SK-N-SH (cell line): ENCODE measurements around the gene SLC1A2. TPM values are rescaled to one million over a fixed set of nuclear protein-coding genes. Genes with fewer than 3 reads are reported as not detected.
A peak's percentile ranks its signal among the peaks of the same experiment; 100 is the strongest.

Experiments used
- CTCF ChIA-PET: fragments of 300-600, 350-600 bp; formaldehyde crosslinking; extraction: SDS; loops from one replicate; lab custom pipeline; 2021; lab: Yijun Ruan, JAX
- POLR2A ChIA-PET: fragments of 350-600 bp; sonication (Branson Sonifier 250); formaldehyde crosslinking; extraction: SDS; loops from one replicate; lab custom pipeline; 2020; ENCODE audit warnings: antibody characterized with exemption, inconsistent platforms; lab: Yijun Ruan, JAX
- DNase-seq: peaks from one replicate; pipeline ENCODE4 v3.0.0; 2012
- H2AFZ ChIP-seq: fragments of 200-600 bp; sonication (generic); 2 replicates; pipeline ENCODE4 v1.8.1; 2016; ENCODE audit warnings: antibody characterized with exemption, mild to moderate bottlenecking, low read depth
- H3F3A ChIP-seq: fragments of 200-600 bp; sonication (generic); replicated peaks from 2 replicates; pipeline ENCODE3; 2016; ENCODE audit warnings: antibody characterized with exemption, mild to moderate bottlenecking; ENCODE audit not compliant: insufficient read depth
- H3K27ac ChIP-seq, 2 experiments: fragments of 200-500 bp in 1 of 2; fragments of 200-600 bp in 1 of 2; sonication (Bioruptor generic) in 1 of 2; sonication (generic), shearing (Covaris generic) in 1 of 2; 2 replicates each; pipeline versions ENCODE4 v1.5.1 to v1.6.1; 2014 to 2016; ENCODE audit warnings: low read depth in 2 of 2, inconsistent platforms in 1 of 2, low read length in 1 of 2, mild to moderate bottlenecking in 1 of 2, mixed read lengths in 1 of 2
- H3K27me3 ChIP-seq: fragments of 200-600 bp; sonication (generic), shearing (Covaris generic); 2 replicates; pipeline ENCODE4 v1.6.1; 2016; ENCODE audit warnings: mixed run types; ENCODE audit not compliant: insufficient read depth
- H3K36me3 ChIP-seq, 2 experiments: fragments of 200-500 bp in 1 of 2; fragments of 200-600 bp in 1 of 2; sonication (Bioruptor generic) in 1 of 2; sonication (generic) in 1 of 2; replicated peaks in 1 of 2; 2 replicates each; pipeline versions ENCODE3 to v1.5.1; 2014 to 2016; ENCODE audit warnings: low read length in 1 of 2, mild to moderate bottlenecking in 1 of 2; ENCODE audit not compliant: insufficient read depth in 2 of 2, control insufficient read depth in 1 of 2
- H3K4me1 ChIP-seq, 2 experiments: fragments of 200-500 bp in 1 of 2; fragments of 200-600 bp in 1 of 2; sonication (Bioruptor generic) in 1 of 2; sonication (generic), shearing (Covaris generic) in 1 of 2; 2 replicates each; pipeline versions ENCODE4 v1.5.1 to v1.6.1; 2014 to 2016; ENCODE audit warnings: low read depth in 1 of 2, low read length in 1 of 2, mixed run types in 1 of 2; ENCODE audit not compliant: insufficient read depth in 2 of 2, control insufficient read depth in 1 of 2
- H3K4me2 ChIP-seq: fragments of 200-600 bp; sonication (generic), shearing (Covaris generic); 2 replicates; pipeline ENCODE4 v1.6.1; 2017; ENCODE audit warnings: mixed run types
- H3K4me3 ChIP-seq, 2 experiments: fragments of 200-500 bp in 1 of 2; fragments of 200-600 bp in 1 of 2; sonication (Bioruptor generic) in 1 of 2; sonication (generic), shearing (Covaris generic) in 1 of 2; 2 replicates each; pipeline versions ENCODE4 v1.5.1 to v1.8.1; 2014 to 2016; ENCODE audit warnings: low read depth in 2 of 2, inconsistent platforms in 1 of 2, low read length in 1 of 2, mild to moderate bottlenecking in 1 of 2, mixed read lengths in 1 of 2, moderate library complexity in 1 of 2
- H3K79me2 ChIP-seq: fragments of 200-600 bp; sonication (generic); 2 replicates; pipeline ENCODE4 v1.8.1; 2017; ENCODE audit warnings: mild to moderate bottlenecking; ENCODE audit not compliant: insufficient read depth
- H3K9ac ChIP-seq: fragments of 200-600 bp; sonication (generic); 2 replicates; pipeline ENCODE4 v1.6.1; 2017; ENCODE audit warnings: mixed run types
- H3K9me2 ChIP-seq: fragments of 200-600 bp; sonication (generic); 2 replicates; pipeline ENCODE4 v1.6.1; 2017; ENCODE audit warnings: mixed run types
- H3K9me3 ChIP-seq: fragments of 200-600 bp; sonication (generic); 2 replicates; pipeline ENCODE4 v1.6.1; 2017; ENCODE audit warnings: mixed run types, mild to moderate bottlenecking, moderate library complexity
- H4K20me1 ChIP-seq: fragments of 200-600 bp; sonication (generic); 2 replicates; pipeline ENCODE4 v1.6.1; 2017; ENCODE audit warnings: mild to moderate bottlenecking, mixed run types; ENCODE audit not compliant: insufficient read depth
- CTCF ChIP-seq: fragments of 200-600 bp; sonication (generic); IDR thresholded peaks from 2 replicates; pipeline ENCODE4 v1.6.1; 2017; ENCODE audit warnings: antibody characterized with exemption, mild to moderate bottlenecking, moderate library complexity
- ELF1 ChIP-seq: IDR thresholded peaks from 2 replicates; pipeline ENCODE4 v1.4.0; 2012
- EZH2phosphoT487 ChIP-seq: fragments of 200-600 bp; sonication (generic); IDR thresholded peaks from 2 replicates; pipeline ENCODE4 v1.6.1; 2017; ENCODE audit warnings: low read depth, mixed run types, mild to moderate bottlenecking, antibody characterized with exemption, moderate library complexity, borderline replicate concordance
- FOSL2 ChIP-seq: IDR thresholded peaks from 2 replicates; pipeline ENCODE4 v1.4.0; 2012; ENCODE audit warnings: low read depth, mild to moderate bottlenecking, moderate library complexity, borderline replicate concordance
- GABPA ChIP-seq: IDR thresholded peaks from 2 replicates; pipeline ENCODE4 v1.4.0; 2012; ENCODE audit warnings: low read depth, mild to moderate bottlenecking
- GATA2 ChIP-seq: sonication (generic); formaldehyde crosslinking; IDR thresholded peaks from 2 replicates; pipeline ENCODE4 v1.5.0; 2020; ENCODE audit warnings: mild to moderate bottlenecking, missing genetic modification reagents
- MAX ChIP-seq: IDR thresholded peaks from 2 replicates; pipeline ENCODE4 v1.4.0; 2012; ENCODE audit warnings: low read depth
- PBX3 ChIP-seq: IDR thresholded peaks from 2 replicates; pipeline ENCODE4; 2012
- RCOR1 ChIP-seq: fragments of 150-350 bp; IDR thresholded peaks from 2 replicates; pipeline ENCODE4 v1.6.1; 2017; ENCODE audit warnings: antibody characterized with exemption, low read length
- SMC3 ChIP-seq: IDR thresholded peaks from 2 replicates; pipeline ENCODE4 v1.6.1; 2012; ENCODE audit warnings: low read depth, low read length, improper control_type of control experiment
- TEAD4 ChIP-seq: IDR thresholded peaks from 2 replicates; pipeline ENCODE4 v1.4.0; 2012; ENCODE audit warnings: mild to moderate bottlenecking, borderline replicate concordance; ENCODE audit not compliant: insufficient read depth
- USF1 ChIP-seq: IDR thresholded peaks from 2 replicates; pipeline ENCODE4 v1.4.0; 2012; ENCODE audit warnings: low read depth, borderline replicate concordance
- YY1 ChIP-seq: IDR thresholded peaks from 2 replicates; pipeline ENCODE4 v1.4.0; 2012; ENCODE audit warnings: low read depth, mild to moderate bottlenecking
- ZBTB33 ChIP-seq: IDR thresholded peaks from 2 replicates; pipeline ENCODE4 v1.4.0; 2012; ENCODE audit warnings: low read depth, borderline replicate concordance
- WGBS: methylation state at CpG from one replicate; pipeline ENCODE4 v1.1.6; 2017; ENCODE audit warnings: low lambda C conversion rate; 5-methylcytosine and 5-hydroxymethylcytosine counted together
- polyA plus RNA-seq, 3 experiments: library from polyadenylated mRNA; depleted of rRNA; stranded (reverse); fragments of >200 nt; gene quantifications; 2 replicates each; pipeline ENCODE4 v1.2.3, GENCODE V29; 2012

SLC1A2 gene
- polyA plus RNA-seq, 1 of the 3 experiments (the other 2 are of a cell fraction) = under 0.01 TPM

GRCh38 chr11:35380603-35381002 lies 38.8 kb downstream of the SLC1A2 start:
- Histone ChIP-seq H2AFZ (no peak overlapping the region), H3K27me3 (no peaks in the 10 kb centered on the region), H3K9me2 (no peaks in the 10 kb centered on the region), H3K4me3 (no peak overlapping the region), H3K4me1 (peaks cover 11 to 12% of the 10 kb centered on the region in 2 experiments; a peak in 2 of 4 replicates), H4K20me1 (no peaks in the 10 kb centered on the region), H3K9ac (no peak overlapping the region), H3K79me2 (no peaks in the 10 kb centered on the region), H3F3A (peaks cover 16% of the 10 kb centered on the region), H3K27ac (no peak overlapping the region), H3K36me3 (no peaks in the 10 kb centered on the region), H3K9me3 (no peaks in the 10 kb centered on the region), H3K4me2 (no peak overlapping the region)
- POLR2A ChIA-PET = no interaction called here
- CTCF ChIA-PET = interaction anchor here (1.0 to 8.4 kb wide), 4 partner anchors 10 to 812 kb away, joined by 3 to 54 read pairs (median 3); no protein-coding TSS in a partner anchor
- TF ChIP-seq MAX (no peak), SMC3 (no peak), USF1 (no peak), EZH2phosphoT487 (no peak)
- DNase-seq = no peak
- WGBS = 87% methylated on average over 5 of the region's 5 CpGs

GRCh38 chr11:35377262-35377661 lies 42.1 kb downstream of the SLC1A2 start:
- H3K9ac ChIP-seq = no peak overlapping the region
- H3K36me3 ChIP-seq = no peaks in the 10 kb centered on the region
- H3K4me1 ChIP-seq = peaks cover 18 to 24% of the 10 kb centered on the region in 2 experiments
- H3K9me3 ChIP-seq = no peaks in the 10 kb centered on the region
- no peaks in the 10 kb centered on the region for H4K20me1 ChIP-seq
- ChIA-PET CTCF (interaction anchor here (0.6 to 8.4 kb wide), 4 partner anchors 14 to 791 kb away, joined by 3 to 54 read pairs (median 3); no protein-coding TSS in a partner anchor), POLR2A (interaction anchor here (0.7 kb wide), 1 partner anchor 807 kb away, joined by 3 read pairs; no protein-coding TSS in a partner anchor)
- no peak overlapping the region for H3K4me2 ChIP-seq
- TF ChIP-seq GATA2 (CRISPR knock-in tag) = peak; percentile 53; the same call in 1 of the 2 replicates
- TF ChIP-seq FOSL2 = no peak
- peak; percentile 63; the same call in 1 of the 2 replicates for TF ChIP-seq RCOR1
- TF ChIP-seq SMC3 = no peak
- no peaks in the 10 kb centered on the region for H3K9me2 ChIP-seq
- H3F3A ChIP-seq = peaks cover 9% of the 10 kb centered on the region
- no peak overlapping the region for H3K4me3 ChIP-seq
- H2AFZ ChIP-seq = no peak overlapping the region
- WGBS = 65% methylated on average over 6 of the region's 6 CpGs
- H3K27me3 ChIP-seq = no peaks in the 10 kb centered on the region
- H3K79me2 ChIP-seq = no peaks in the 10 kb centered on the region
- DNase-seq = peak; percentile 30
- H3K27ac ChIP-seq = peak overlapping the region in 1 of 2 experiments; percentile 4; a peak in 1 of 4 replicates

GRCh38 chr11:35376613-35377012 lies 42.7 kb downstream of the SLC1A2 start:
- no peaks in the 10 kb centered on the region for H3K9me2 ChIP-seq
- no peaks in the 10 kb centered on the region for H3K36me3 ChIP-seq
- DNase-seq = peak; percentile 48
- no peaks in the 10 kb centered on the region for H4K20me1 ChIP-seq
- no peaks in the 10 kb centered on the region for H3K79me2 ChIP-seq
- 11% methylated on average over 3 of the region's 3 CpGs for WGBS
- H3K4me2 ChIP-seq = peak overlapping the region; percentile 34; the same call in 1 of the 2 replicates
- ChIA-PET CTCF (interaction anchor here (0.6 to 8.4 kb wide), 3 partner anchors 14 to 786 kb away, joined by 3 to 54 read pairs (median 8); no protein-coding TSS in a partner anchor), POLR2A (no interaction called here)
- no peak overlapping the region for H2AFZ ChIP-seq
- H3K27ac ChIP-seq = peak overlapping the region in 1 of 2 experiments; percentile 4; a peak in 1 of 4 replicates
- peaks cover 18 to 24% of the 10 kb centered on the region in 2 experiments for H3K4me1 ChIP-seq
- no peak overlapping the region for H3K4me3 ChIP-seq
- H3K9me3 ChIP-seq = no peaks in the 10 kb centered on the region
- H3K9ac ChIP-seq = no peak overlapping the region
- H3K27me3 ChIP-seq = no peaks in the 10 kb centered on the region
- H3F3A ChIP-seq = peaks cover 9% of the 10 kb centered on the region
- TF ChIP-seq ZBTB33 (peak; percentile 72; the same call in 1 of the 2 replicates), PBX3 (peak; percentile 93), GATA2 (CRISPR knock-in tag) (peak; percentile 84), CTCF (no peak), GABPA (no peak), RCOR1 (peak; percentile 66), YY1 (peak; percentile 65; the same call in 1 of the 2 replicates), MAX (peak; percentile 71; the same call in 1 of the 2 replicates), ELF1 (0 out of 2 replicates have a peak, but pooled peaks have one; percentile 23), TEAD4 (peak; percentile 90)
